22Rv1 (cell line): ENCODE measurements around the gene BROX.
"Not testable (repeated sequence)": the region's sequence is repeated elsewhere in the genome, so short reads cannot be mapped to it uniquely, and the experiment has no call there.

ENCODE experiments used
- H3K27ac ChIP-seq: fragments of 450-650 bp; 2 replicates; pipeline ENCODE4 v1.5.1; 2017
- CTCF ChIP-seq: fragments of 450-650 bp; IDR thresholded peaks from 2 replicates; pipeline ENCODE4 v1.5.1; 2017; ENCODE audit warnings: mild to moderate bottlenecking
- ZFX ChIP-seq: fragments of 450-650 bp; IDR thresholded peaks from 2 replicates; pipeline ENCODE4 v1.6.1; 2017; ENCODE audit warnings: antibody characterized with exemption, borderline replicate concordance

Gene BROX

GRCh38 chr1:222750651-222751050 lies 38.3 kb downstream of the BROX start:
- TF ChIP-seq CTCF (no peak), ZFX (no peak)
- no peak overlapping the region for H3K27ac ChIP-seq

- TF ChIP-seq CTCF (no peak), ZFX (no peak)
- no peak overlapping the region for H3K27ac ChIP-seq
Observed at GRCh38 chr1:222751255-222751654, 38.9 kb downstream of the BROX start.

GRCh38 chr1:222754366-222755139 lies 42.2 kb downstream of the BROX start:
- H3K27ac ChIP-seq, result no peak overlapping the region
- TF ChIP-seq ZFX (no peak), CTCF (no peak)

- no peak overlapping the region for H3K27ac ChIP-seq
- no peak for TF ChIP-seq CTCF
- no peak for TF ChIP-seq ZFX
Observed at GRCh38 chr1:222757646-222758268, 45.4 kb downstream of the BROX start.

- TF ChIP-seq CTCF, result no peak
- no peak for TF ChIP-seq ZFX
Observed at GRCh38 chr1:222759451-222760035, 47.2 kb downstream of the BROX start.

GRCh38 chr1:222761083-222761482 lies 48.7 kb downstream of the BROX start:
- H3K27ac ChIP-seq, result no peak overlapping the region
- TF ChIP-seq ZFX (no peak), CTCF (no peak)

More at GRCh38 chr1:222759451-222760035, 47.2 kb downstream of the BROX start:
- H3K27ac ChIP-seq, result no peak overlapping the region

- not testable (repeated sequence) for H3K27ac ChIP-seq
Observed at GRCh38 chr1:222762178-222762577, 49.8 kb downstream of the BROX start.
